ENCODE measurements around the gene COA3. TPM values are rescaled to one million over a fixed set of nuclear protein-coding genes. Genes with fewer than 3 reads are reported as not detected.

COA3 gene
- total RNA-seq, 4 donors from 2014 or later: 40.7 to 64.0 (median 61.1) TPM

GRCh38 chr17:42782166-42783061 is 16.1 kb downstream of the COA3 start:
- TF ChIP-seq POLR2A (IDR thresholded peaks at IDR 0.05): no peak
- no peak for TF ChIP-seq CTCF (IDR thresholded peaks at IDR 0.05)
- intact Hi-C loops (cut with DNase I; ENCODE audit: low total_unique reads): no loop called here
- no peak for DNase-seq (ENCODE audit: low spot score in 2 of 2)
- 44 to 45% methylated on average over 29 of the region's 29 CpGs for WGBS, 2 donors
- no peak overlapping the region for H3K4me3 ChIP-seq (ENCODE audit: low read depth, poor library complexity, severe bottlenecking)

GRCh38 chr17:42781639-42782165 is 16.8 kb downstream of the COA3 start:
- intact Hi-C loops (cut with DNase I; ENCODE audit: low total_unique reads): no loop called here
- TF ChIP-seq CTCF (IDR thresholded peaks at IDR 0.05) (no peak), POLR2A (IDR thresholded peaks at IDR 0.05) (no peak)
- WGBS, 2 donors: 36 to 38% methylated on average over 10 of the region's 10 CpGs
- DNase-seq (ENCODE audit: low spot score in 2 of 2): peak in 1 of 2 donors; percentile 40
- H3K4me3 ChIP-seq (ENCODE audit: low read depth, poor library complexity, severe bottlenecking): no peak overlapping the region

- intact Hi-C loops (cut with DNase I; ENCODE audit: low total_unique reads): no loop called here
- WGBS, 2 donors: 7 to 9% methylated on average over 27 to 33 of the region's 39 CpGs
- TF ChIP-seq CTCF (IDR thresholded peaks at IDR 0.05) (no peak), POLR2A (IDR thresholded peaks at IDR 0.05) (no peak)
- H3K4me3 ChIP-seq (ENCODE audit: low read depth, poor library complexity, severe bottlenecking): peak overlapping the region; percentile 9
- DNase-seq (ENCODE audit: low spot score in 2 of 2): no peak
Measured at GRCh38 chr17:42780851-42781638, 17.5 kb downstream of the COA3 start.

GRCh38 chr17:42779936-42780850 is 18.3 kb downstream of the COA3 start, which contains the start of gene WNK4:
WNK4 (plus strand) TSS chr17:42780610; CDS start chr17:42780699, 89 bp downstream.
- DNase-seq (ENCODE audit: low spot score in 2 of 2): peak in 1 of 2 donors; percentile 82
- 13 to 15% methylated on average over 45 to 46 of the region's 65 CpGs for WGBS, 2 donors
- peak within 1 kb of the TSS; percentile 9 for H3K4me3 ChIP-seq (ENCODE audit: low read depth, poor library complexity, severe bottlenecking)
- intact Hi-C loops (cut with DNase I; ENCODE audit: low total_unique reads): no loop called here
- TF ChIP-seq CTCF (IDR thresholded peaks at IDR 0.05) (peak in 1 of 3 donors; percentile 6), POLR2A (IDR thresholded peaks at IDR 0.05) (no peak)
